Measurements from ENCODE around the gene HFM1.

DNA sequence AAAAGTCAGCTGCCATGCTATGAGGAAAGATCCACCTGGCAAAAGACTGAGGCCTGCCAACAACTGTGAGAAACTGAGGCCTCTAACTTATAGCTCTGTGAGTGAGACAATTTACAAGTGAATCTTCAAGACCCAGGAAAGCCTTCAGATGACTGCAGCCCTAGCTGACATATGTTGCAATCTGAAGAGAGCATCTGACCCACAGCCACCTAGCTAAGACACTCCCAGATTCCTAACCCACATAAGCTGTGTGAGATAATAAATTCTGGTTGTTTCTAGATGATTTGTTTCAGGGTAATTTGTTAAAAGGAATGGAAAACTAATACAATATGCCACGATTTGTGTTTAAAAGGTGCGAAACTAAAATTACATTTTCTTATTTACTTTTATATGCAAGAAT, 55.1 kb downstream of the HFM1 start:
- TF ChIP-seq POLR2A (IDR thresholded peaks at IDR 0.05; ENCODE audit: low read depth, low read length) (no peak), FOS (IDR thresholded peaks at IDR 0.05; ENCODE audit: borderline replicate concordance, insufficient read depth, low read length) (no peak), MYC (IDR thresholded peaks at IDR 0.05; ENCODE audit: low read depth, low read length) (no peak), POLR2AphosphoS5 (IDR thresholded peaks at IDR 0.05; ENCODE audit: insufficient read depth, low read depth, low read length) (no peak), EZH2 (IDR thresholded peaks at IDR 0.05; ENCODE audit: borderline replicate concordance, low read depth, low read length, severe bottlenecking) (no peak)
- TF ChIP-seq, protein P1, sequence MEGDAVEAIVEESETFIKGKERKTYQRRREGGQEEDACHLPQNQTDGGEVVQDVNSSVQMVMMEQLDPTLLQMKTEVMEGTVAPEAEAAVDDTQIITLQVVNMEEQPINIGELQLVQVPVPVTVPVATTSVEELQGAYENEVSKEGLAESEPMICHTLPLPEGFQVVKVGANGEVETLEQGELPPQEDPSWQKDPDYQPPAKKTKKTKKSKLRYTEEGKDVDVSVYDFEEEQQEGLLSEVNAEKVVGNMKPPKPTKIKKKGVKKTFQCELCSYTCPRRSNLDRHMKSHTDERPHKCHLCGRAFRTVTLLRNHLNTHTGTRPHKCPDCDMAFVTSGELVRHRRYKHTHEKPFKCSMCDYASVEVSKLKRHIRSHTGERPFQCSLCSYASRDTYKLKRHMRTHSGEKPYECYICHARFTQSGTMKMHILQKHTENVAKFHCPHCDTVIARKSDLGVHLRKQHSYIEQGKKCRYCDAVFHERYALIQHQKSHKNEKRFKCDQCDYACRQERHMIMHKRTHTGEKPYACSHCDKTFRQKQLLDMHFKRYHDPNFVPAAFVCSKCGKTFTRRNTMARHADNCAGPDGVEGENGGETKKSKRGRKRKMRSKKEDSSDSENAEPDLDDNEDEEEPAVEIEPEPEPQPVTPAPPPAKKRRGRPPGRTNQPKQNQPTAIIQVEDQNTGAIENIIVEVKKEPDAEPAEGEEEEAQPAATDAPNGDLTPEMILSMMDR (IDR thresholded peaks at IDR 0.05; ENCODE audit: extremely low read depth in 1 of 2, insufficient read depth in 1 of 2, low read depth in 1 of 2, low read length in 2 of 2) = no peak
- TF ChIP-seq, protein P2, sequence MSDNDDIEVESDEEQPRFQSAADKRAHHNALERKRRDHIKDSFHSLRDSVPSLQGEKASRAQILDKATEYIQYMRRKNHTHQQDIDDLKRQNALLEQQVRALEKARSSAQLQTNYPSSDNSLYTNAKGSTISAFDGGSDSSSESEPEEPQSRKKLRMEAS (IDR thresholded peaks at IDR 0.05; ENCODE audit: insufficient read depth, insufficient read length) = no peak
